Retinal pigment epithelial cell (primary cell): ENCODE measurements around the gene ANKRD10.
"Not testable (repeated sequence)": the region's sequence is repeated elsewhere in the genome, so short reads cannot be mapped to it uniquely, and the experiment has no call there.

ENCODE experiments used
- DNase-seq: peaks from one replicate; pipeline ENCODE4 v3.0.0-alpha.2; 2010; ENCODE audit warnings: low read depth
- H3K4me3 ChIP-seq: 2 replicates; pipeline ENCODE4 v1.5.1; 2011; ENCODE audit warnings: mild to moderate bottlenecking, low read length, control low read depth, moderate library complexity
- TF ChIP-seq, protein P1 (sequence below): conservative IDR thresholded peaks from 2 replicates; pipeline ENCODE4 v1.5.1; 2011; ENCODE audit warnings: low read depth, low read length, control low read depth, inconsistent platforms

ANKRD10 gene

DNA sequence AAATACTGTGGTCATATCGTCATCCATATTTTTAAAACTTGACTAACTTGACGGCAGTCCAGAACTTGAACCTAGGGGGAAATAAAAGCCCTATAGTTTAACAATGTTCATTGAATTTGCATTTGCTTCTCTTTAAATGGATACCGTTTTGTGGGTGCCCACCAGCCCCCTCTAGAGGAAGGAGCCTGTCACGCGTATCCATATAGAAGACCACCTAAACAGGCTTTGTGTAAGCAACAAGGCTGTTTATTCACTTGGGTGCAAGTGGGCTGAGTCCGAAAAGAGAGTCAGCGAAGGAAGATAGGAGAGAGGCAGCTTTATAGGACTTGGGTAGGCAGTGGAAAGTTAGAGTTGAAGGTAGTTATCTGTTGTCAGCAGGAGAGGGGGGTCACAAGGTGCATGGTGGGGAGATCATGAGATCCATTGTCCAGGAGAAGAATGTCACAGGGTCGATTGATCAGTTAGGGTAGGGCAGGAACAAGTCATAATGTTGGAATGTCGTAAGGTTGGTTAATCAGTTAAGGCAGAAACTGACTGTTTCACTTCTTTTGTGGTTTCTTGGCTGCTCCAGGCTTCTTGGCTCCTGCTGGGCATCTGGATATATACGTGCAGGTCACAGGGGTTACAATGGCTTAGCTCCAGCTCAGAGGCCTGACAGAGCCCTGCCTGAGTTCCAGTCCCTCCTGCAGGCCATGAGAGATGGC is 42.5 kb upstream of the ANKRD10 start:
- no peak overlapping the region for H3K4me3 ChIP-seq
- DNase-seq: no peak
- TF ChIP-seq, protein P1, sequence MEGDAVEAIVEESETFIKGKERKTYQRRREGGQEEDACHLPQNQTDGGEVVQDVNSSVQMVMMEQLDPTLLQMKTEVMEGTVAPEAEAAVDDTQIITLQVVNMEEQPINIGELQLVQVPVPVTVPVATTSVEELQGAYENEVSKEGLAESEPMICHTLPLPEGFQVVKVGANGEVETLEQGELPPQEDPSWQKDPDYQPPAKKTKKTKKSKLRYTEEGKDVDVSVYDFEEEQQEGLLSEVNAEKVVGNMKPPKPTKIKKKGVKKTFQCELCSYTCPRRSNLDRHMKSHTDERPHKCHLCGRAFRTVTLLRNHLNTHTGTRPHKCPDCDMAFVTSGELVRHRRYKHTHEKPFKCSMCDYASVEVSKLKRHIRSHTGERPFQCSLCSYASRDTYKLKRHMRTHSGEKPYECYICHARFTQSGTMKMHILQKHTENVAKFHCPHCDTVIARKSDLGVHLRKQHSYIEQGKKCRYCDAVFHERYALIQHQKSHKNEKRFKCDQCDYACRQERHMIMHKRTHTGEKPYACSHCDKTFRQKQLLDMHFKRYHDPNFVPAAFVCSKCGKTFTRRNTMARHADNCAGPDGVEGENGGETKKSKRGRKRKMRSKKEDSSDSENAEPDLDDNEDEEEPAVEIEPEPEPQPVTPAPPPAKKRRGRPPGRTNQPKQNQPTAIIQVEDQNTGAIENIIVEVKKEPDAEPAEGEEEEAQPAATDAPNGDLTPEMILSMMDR: peak; percentile 36

GRCh38 chr13:110956216-110956615 is 41.3 kb upstream of the ANKRD10 start:
- DNase-seq, H3K4me3 ChIP-seq: not testable (repeated sequence)

DNA sequence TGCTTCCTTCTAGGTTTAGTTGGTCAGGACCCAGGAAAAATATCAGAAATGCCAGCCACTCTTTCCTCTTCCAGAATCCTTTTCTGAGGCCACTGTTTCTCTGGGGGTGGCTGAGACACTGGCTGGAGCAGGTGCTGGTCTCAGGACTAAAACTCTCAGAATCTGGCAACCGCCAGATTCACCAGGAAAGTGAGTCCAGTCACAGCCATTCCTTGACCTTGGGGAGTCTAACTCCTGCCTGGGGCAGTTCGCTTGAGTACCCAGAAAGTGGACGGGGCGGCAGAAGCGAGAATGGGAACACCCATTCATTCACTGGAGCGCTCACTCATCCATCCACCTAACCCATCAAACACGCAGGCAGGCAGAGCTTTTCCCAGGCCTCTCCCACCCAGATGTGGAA is 40.7 kb upstream of the ANKRD10 start:
- not testable (repeated sequence) for DNase-seq, H3K4me3 ChIP-seq

GRCh38 chr13:110955072-110955503 is 40.2 kb upstream of the ANKRD10 start:
- DNase-seq: peak; percentile 94
- not testable (repeated sequence) for H3K4me3 ChIP-seq

DNA sequence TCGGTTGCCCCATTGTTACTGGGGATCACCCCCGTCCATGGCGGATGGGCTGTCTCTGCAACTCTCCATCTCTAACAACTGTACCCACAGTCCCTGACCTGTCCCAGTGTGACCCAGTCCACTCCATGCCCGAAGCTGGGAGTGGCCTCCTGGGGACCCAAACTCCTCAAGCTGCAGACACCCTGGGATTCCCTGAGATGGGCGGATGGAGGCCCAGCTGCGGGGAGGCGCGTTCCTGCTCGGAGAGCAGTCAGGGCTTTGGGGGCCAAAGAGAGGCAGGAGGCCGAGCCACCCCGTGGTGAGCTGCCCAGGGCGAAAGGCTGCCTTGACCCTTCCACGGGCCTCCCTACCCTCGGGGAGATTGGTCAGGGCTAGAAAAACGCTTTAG is 39.7 kb upstream of the ANKRD10 start:
- DNase-seq: not testable (repeated sequence)

GRCh38 chr13:110953833-110954532 is 39.1 kb upstream of the ANKRD10 start:
- TF ChIP-seq, protein P1: no peak

More for the DNA sequence above, 39.7 kb upstream of the ANKRD10 start:
- H3K4me3 ChIP-seq: not testable (repeated sequence)

GRCh38 chr13:110953416-110953815 is 38.5 kb upstream of the ANKRD10 start:
- TF ChIP-seq, protein P1: no peak
- no peak for DNase-seq
- no peak overlapping the region for H3K4me3 ChIP-seq

More at GRCh38 chr13:110953833-110954532, 39.1 kb upstream of the ANKRD10 start:
- no peak overlapping the region for H3K4me3 ChIP-seq
- DNase-seq: no peak

DNA sequence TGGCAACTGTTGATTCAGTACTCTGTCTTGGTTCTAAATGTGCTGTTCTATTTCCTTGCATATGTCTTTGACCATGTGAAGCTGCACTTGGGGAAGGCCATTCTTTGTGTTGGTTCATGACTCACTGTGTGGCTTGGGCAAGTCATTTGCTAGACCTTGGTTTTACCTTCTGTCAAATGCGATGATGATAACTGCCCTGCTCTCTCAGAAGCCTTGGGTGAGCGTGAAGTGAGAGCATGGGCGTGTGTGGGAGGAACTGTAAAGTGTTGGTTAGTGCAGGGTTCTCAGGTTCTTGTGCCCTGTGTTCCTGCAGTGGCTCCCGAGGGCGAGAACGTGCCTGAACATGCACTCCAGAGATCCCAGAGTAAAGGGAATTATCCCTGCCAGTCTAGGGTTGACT is 37.3 kb upstream of the ANKRD10 start:
- DNase-seq, H3K4me3 ChIP-seq: not testable (repeated sequence)

DNA sequence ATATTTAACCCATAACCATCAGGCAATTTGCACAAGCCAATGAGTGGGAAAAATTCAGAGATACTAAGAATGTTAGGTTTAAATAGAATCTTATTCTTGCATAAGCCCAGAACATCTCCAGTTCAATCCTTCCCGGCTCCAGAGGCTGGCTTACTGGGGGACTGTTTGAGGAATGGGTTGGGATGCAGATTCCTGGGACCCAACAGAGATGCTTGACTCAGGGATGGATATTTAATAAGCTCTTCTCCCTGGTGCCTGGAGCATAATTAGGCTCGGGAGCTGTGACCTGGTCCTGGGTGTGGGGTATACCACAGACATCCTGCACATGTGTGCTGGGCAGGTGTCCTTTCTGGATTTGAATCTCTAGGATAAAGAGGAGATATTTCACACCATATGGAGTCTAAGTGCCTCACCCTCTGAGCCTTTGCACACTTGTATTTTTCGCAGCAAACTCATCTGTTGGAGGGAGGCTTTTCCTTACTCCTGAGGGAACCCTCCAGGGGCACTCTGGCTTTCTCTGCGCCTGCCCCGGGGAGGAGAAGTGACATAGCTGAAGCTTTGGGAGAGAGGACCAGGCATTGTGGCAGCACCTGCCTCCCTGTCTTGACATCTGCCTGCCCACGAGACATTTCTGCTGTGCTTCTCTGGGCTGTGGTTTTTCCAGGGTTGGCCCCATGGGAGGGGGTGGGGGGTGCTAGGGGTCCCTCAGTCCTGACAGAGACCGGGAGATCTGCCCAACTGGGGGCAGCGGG is 36.1 kb upstream of the ANKRD10 start:
- TF ChIP-seq, protein P1: no peak
- no peak for DNase-seq

More for the DNA sequence above, 36.1 kb upstream of the ANKRD10 start:
- H3K4me3 ChIP-seq: no peak overlapping the region
